GM21528 (cell line): ENCODE measurements around the gene MUC6.
"Not testable (repeated sequence)": the region's sequence is repeated elsewhere in the genome, so short reads cannot be mapped to it uniquely, and the experiment has no call there.

Experiments used
- ATAC-seq: cut with Tn5 transposase; IDR thresholded peaks from one replicate; pipeline ENCODE4 v1.9.1; 2021; ENCODE audit warnings: mild to moderate bottlenecking, moderate library complexity; ENCODE audit not compliant: unreplicated experiment, low FRiP score

MUC6 gene

DNA sequence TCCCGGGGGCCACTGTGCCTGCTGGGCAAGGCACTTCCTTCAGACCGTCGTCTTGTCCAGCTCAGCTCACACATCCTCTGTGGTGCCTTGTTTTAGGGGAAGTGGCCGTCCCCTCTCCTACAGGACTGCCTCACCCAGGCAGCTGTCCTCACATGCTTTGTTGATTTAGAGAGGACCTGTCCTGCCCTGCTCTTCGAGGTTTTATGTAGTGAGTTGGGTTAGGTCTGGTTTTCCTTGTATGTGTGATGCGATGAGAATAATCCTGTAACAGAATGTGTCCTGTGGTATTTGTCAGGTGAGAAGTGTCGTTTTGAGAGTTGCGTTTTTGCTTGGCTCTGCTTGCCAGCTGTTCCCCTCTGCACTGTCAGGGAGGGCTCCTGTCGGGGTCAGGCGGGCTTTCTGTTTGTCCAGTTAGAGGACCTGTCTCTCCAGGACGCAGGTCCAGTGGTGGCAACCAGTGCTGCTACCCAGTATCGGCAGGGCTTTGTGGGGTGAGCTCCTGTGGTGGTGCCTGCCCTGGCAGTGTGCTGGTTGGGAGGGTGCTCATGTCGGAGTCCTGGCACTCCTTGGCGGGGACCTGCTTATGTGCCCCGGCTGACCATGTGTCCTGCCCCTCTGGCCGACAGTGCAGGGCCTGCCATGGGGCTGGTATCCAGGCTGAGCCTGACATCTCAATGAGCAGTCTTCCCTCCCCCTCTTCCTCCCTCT, 41.3 kb downstream of the MUC6 start:
- ATAC-seq: no peak

DNA sequence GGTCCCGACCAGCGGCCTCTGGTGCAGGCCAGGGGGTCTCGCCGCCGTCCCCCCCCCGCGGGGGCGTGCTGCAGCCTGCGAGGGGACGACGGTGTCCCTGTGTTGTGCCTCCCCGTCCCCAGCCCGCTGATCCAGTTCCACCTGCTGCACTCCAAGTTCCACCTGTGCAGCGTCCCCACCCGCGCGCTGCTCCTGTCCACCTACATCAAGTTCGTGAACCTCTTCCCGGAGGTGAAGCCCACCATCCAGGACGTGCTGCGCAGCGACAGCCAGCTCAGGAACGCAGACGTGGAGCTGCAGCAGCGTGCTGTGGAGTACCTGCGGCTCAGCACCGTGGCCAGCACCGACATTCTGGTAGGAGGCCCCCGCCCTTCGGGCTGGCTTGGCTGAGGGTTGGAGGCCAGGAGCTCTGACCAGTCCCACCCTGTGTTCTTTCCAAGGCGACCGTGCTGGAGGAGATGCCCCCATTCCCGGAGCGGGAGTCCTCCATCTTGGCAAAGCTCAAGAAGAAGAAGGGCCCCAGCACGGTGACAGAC, 42.8 kb downstream of the MUC6 start:
- no peak for ATAC-seq

DNA sequence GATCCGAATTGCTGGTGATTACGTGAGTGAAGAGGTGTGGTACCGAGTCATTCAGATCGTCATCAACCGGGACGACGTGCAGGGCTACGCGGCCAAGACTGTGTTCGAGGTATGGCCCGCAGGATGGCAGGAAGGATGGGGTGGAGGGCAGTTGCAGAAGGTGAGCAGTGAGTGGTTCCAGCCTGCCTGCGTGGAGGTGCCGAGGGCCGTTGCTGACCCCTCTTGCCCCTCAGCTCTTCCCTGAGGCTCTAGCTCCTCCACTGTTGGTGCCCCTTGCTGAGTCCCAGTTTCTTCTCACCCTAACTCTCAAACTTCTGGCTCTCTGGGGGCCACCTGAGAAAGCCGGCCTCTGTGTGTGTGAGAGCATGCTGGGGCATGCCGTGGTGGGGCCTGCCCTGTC, 43.9 kb downstream of the MUC6 start:
- ATAC-seq: no peak

DNA sequence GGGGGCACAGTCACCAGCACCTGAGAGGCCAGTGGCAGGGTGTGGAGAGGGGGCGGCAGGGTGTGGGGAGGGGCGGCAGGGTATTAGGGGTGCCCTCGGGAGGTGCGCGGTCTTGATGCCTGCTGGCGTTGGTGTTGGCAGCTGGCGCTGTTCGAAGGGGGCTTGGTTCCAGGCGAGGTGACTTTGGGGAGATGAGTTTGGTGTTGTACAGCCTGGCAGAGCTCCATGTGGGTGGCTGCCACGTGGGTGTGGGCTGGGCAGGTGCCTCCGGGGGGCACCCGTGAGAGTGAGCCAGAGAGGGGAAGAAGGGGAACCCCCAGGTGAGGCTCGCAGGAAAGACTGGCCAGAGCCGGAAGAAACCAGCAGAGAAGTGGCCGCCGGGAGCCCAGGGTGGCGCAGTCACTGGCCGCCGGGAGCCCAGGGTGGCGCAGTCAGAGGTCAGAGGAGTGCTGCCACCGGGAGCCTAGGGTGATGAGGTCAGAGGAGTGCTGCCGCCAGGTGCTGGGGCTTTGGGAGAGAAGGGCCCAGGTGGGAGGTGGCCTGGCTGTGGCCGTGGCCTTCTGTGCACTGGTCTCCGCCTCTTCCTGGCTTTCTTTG, 44.7 kb downstream of the MUC6 start:
- no peak for ATAC-seq

DNA sequence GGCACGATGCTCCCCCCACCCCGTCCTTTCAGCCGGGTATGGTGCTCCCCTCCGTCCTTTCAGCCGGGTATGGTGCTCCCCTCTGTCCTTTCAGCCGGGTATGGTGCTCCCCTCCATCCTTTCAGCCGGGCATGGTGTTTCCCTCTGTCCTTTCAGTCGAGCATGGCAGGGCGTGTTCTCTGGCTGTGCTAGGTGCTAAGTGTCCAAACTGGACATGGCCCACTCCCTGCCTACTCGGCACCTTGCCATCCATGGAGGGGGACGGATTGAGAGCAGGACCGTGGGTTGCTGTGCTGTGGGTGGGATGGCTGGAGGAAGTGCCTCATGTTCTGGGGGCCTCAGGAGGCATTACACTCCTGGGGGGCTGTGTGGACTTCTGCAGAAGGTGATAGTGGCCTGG, 45.5 kb downstream of the MUC6 start:
- no peak for ATAC-seq

DNA sequence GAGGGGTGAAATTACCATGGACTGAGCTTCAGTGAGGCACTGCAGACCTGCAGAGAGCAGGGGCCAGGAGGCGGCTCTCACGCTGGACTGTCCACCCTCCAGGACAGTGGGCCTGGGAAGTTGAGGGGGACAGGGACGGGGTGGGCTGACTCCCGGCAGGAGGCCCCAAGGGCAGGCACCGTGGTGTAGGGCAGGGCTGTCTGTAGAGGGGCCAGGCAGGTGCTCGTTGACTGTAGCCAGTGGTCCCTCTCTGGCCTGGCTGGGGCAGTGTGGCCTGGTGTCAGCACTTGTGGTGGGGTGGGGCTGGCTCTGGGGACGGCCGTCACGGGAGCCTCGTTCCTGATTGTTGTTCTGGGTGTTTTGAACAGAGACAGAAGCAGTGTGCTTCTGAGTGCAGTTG, 46.4 kb downstream of the MUC6 start:
- ATAC-seq: no peak

DNA sequence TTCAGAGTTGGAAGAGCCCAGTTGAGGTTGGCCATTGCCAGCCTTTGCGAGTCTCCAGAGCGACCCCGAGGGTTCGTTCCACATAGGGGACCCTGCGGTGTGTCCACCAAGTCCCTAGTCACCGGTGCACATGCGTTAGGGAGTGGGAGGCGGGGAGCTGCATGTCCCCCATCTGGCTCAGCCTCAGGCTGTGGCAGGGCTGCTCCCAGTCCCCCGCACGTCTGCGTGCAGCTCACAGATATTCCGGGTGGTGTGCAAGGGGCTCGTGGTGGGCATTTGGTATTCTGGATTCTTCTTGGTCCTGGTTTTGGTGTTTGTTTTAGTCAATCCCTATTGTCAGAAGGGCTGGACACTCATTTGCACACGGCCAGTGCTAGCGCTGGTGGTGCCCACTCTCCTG, 48.8 kb downstream of the MUC6 start:
- no peak for ATAC-seq

DNA sequence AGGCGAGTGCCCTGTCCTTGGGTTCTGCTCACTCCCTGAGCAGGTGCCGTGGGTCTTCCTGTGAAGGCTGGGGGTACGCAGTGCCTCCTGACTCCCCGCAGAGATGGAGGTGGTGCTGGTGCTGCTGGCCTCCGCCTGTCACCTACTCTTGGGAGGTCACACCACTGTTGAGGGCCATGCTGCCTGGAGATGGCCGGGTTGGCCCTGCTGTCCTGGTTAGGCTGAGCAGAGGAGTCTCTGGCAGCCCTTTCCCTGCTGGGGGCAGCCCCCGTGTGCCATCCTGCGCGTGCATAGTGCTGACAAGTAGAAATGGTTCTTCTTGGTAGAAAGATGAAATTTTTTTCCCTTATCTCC, 49.6 kb downstream of the MUC6 start:
- ATAC-seq: no peak

DNA sequence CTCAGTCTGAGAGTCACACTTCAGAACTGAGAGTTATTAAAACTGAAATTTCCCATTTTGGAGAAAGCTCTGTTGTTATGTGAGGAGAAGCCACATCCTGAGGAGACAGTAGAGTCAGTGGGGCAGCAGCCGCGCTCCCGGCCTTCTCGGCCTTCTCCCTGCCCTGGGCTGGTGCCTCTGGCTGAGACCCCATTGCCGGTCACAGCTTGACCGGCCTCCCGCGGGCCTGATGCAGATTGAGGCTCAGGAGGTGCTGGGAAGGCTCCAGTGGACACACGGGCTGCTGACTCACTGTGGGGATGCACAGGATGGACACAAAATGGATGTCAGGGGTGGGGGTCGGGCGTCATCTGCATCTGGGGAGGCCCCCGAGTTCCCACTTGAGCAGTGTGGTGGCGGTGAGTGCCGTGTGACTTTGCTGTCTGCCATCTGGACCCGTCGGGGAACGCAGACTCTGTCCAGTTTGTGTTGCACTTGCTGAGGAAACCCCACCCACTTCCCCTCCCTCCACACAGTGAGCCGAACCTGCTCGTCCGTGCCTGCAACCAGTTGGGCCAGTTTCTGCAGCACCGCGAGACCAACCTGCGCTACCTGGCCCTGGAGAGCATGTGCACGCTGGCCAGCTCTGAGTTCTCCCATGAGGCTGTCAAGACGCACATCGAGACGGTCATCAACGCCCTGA, 50.1 kb downstream of the MUC6 start:
- ATAC-seq: no peak

DNA sequence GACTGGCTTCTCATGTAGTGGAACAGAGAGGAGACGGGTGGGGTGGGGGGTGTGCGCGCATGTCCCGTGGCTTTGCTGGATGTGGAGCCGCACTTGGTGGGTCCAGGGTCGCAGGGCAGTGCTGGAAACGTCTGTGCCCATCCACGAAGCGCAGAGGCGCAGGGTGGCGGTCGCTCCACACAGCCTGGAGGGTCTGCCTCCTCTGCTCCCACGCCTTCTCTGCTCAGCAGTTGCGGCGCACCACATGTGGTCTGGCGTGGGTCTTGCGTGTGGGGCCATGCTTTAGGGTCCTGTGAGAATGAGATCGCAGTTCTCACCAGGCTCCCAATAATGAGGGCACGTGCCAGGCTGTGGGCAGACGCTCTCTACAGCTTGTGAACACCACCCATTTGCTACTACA, 50.7 kb downstream of the MUC6 start:
- ATAC-seq: no peak

DNA sequence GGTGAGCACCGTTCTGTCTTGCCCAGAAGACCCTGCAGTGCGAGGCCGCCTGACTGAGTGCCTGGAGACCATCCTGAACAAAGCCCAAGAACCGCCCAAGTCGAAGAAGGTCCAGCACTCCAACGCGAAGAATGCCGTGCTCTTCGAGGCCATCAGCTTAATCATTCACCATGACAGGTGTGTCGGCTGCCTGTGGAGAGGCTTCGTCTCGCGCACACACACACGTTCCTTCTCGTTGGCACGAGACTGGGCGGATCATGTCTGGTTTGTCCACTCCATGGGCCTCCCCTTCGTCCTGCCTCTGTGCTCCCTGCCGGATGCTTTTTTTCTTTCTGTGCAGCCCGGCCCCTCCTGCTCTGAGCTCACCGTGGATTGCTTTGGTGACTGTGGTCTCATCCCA, 51.1 kb downstream of the MUC6 start:
- no peak for ATAC-seq

DNA sequence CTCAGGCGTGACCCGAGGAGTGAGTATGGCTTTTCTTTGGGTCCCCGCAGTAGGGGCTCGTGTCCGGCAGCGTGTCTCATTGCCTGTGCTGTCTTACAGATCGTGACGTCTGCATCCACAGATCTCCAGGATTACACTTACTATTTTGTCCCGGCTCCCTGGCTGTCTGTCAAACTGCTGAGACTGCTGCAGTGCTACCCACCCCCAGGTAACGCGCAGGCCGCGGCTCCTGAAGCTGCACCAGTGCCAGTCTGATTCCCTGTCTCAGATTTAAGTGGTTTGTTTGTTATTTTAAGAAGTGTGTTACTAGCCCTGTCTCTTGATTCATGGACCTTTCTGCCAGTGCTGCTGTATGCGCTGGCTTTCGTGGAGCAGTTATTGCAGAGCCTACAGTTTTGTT, 52.0 kb downstream of the MUC6 start:
- no peak for ATAC-seq

DNA sequence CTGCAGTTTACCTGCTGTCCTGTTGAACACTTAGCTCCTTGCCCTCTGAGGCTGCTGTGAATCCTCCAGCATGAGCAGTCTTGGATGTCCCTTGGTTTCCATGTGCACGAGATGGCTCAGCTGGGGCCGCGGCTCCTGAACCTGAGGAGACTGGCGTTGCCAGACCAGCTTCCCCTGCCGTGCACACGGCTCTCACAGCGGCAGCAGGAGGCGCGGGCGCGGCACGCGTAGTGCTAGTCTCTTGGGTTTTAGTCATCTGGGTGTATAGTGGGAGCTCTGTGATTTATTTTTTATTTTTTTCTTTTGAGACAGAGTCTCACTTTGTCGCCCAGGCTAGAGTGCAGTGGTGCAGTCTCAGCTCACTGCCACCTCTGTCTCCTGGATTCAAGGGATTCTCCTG, 54.8 kb downstream of the MUC6 start:
- ATAC-seq: no peak

DNA sequence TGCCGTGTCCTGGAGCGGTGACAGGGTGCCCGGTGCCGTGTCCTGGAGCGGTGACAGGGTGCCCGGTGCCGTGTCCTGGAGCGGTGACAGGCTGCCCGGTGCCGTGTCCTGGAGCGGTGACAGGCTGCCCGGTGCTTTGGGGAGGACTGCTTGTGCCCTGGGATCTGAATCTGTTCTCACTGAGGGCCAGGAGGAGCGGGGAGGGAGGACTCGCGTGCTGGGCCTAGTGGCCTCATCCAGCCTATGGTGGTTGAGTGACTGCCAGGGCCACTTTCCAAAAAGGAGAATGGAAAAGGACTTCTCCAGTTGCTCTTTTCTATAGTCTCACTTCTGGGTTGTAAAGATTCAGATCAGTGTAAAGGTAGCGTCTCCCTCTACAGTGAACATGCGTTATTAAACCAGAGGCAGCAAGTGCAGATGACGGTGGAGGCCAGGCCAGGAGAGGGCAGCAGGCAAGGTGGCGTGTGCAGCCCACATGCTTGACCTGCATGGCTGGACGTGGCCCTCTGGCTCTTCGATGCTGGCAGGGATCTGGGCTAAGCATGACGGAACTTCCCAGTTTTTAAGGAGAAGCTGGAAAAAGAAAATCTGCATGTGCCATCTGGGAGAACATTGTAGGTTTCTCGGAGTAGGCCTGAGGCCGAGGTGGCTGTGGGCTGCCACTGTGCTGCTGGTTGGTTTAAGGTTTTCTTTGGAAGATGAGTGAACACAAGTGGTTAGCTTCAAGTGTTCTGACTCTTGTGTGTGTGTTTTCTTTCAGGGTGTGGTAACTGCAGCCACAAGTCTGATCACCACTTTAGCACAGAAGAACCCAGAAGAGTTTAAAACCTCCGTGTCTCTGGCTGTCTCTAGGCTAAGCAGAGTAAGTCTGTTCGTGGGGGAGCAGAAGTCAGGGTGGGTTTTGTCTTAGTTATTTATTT, 55.8 kb downstream of the MUC6 start:
- ATAC-seq: no peak

DNA sequence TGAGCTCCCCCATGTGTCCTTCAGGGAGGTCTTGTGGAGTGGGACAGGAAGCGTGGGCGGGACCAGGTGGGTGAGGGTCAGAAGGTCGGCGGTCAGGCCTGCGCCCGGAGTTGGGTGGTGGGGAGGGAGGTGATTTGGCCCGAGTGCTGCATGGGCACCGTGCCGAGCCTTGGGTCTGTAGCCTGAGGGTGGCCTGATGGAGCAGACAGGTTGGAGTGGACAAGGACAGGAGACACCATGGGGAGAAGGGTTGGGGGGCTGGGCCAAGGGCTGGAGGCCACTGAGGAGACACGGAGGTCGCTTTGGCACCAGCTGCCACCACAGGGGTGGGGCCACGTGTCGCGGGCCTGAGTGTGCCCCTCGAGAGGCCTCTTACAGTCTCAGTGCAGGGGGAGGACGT, 57.7 kb downstream of the MUC6 start:
- ATAC-seq: no peak

DNA sequence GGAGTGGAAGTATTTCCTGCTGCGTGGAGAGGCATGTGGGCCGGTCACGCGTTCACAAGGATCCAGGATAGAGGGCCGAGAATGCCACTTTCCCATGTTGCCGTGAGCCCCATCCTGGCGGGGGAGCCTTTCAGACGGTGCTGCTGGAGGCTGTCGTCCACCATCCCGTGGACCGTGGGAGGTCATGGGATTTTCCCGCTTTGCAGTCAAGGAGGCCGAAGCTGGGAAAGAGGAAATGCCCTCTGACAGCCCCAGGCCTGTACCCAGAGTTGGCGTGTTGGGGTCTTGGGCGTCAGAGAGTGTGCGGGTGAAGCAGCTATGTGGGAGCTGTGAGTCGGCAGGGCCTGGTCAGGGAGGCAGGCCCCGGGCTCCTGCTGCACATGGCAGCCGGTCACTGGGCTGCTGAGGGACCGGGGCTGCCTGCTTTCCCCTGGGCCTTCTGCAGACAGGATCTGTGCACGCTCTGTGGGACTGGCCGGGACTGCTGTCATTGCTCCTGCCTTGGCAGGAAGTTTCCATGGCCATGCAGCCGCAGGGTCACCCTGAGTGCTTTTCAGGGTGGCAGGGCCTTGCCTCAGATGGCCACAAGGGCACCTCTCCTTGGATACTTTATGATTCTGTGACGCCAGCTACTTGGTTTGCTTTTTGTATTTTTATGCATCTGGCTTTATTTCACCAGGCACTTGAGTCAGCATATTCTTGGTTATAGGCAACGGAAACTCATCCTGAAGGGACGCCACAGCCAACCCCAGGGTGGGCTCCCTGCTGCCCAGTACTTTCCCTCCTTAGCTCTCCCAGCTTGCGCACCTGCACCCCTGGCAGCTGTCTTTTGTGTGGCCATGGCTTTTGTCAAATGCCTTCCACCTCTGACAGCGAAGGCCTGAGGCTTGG, 58.4 kb downstream of the MUC6 start:
- no peak for ATAC-seq

DNA sequence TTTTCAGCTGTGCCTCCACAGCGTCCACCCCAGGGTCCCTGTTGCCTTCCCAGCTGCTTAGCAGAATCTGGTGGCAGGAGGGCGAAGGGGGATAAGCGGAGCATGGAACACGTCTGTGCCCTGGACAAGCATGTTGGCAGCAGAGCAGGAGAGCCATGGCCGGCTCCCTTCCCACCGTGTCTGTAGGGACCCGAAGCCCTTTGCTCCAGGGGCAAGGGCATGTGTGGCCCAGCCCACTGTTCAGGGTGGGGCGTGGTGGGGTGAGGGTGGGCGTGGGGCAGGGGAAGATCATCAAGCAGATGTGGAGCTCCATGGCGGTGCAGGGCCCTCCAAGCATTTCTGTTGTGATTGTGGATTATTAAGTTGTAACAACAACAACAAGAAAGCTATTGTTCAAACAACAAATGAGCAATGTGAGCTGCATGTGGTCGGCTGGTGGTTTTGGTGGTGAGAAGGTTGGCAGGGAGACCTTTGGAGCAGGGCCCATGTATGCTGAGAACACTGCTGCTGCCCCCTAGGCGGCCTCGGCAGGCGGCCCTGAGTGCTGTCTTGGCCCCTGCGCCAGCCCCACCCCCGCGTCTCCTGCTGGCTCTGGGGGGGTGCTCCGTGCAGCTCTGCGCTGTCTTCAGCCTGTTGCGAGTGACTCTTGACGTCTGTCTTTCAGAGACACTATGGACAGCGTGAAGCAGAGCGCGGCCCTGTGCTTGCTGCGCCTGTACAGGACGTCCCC, 59.9 kb downstream of the MUC6 start:
- no peak for ATAC-seq

DNA sequence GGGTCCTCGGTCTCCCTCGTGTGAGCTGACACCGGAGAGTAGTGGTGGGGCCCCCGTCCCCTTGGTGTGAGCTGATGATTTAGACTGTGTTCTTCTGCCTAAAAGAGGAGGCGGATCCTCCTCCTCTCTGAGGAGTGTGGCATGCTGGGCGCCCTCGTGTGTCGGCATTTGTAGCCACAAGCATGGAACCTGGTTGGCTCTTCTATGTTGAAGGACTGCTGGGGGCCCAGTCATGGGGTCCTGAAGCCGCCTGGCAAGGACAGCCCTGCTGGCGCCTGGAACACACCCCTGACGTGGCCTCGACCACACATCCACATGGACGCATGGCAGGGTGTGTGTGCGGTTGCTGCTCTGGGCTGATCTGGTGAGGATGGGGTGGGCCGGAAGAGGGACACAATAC, 60.7 kb downstream of the MUC6 start:
- ATAC-seq: no peak

DNA sequence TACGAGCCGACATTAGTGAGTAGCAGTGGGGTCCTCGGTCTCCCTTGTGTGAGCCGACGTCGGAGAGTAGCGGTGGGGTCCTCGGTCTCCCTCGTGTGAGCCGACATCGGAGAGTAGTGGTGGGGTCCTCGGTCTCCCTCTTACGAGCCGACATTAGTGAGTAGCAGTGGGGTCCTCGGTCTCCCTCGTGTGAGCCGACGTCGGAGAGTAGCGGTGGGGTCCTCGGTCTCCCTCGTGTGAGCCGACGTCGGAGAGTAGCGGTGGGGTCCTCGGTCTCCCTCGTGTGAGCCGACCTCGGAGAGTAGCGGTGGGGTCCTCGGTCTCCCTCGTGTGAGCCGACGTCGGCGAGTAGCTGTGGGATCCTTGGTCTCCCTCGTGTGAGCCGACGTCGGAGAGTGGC, 61.1 kb downstream of the MUC6 start:
- ATAC-seq: not testable (repeated sequence)
